Measurements from ENCODE around the gene RPL9.
"Not testable (repeated sequence)": the region's sequence is repeated elsewhere in the genome, so short reads cannot be mapped to it uniquely, and the experiment has no call there.

The RPL9 gene

DNA sequence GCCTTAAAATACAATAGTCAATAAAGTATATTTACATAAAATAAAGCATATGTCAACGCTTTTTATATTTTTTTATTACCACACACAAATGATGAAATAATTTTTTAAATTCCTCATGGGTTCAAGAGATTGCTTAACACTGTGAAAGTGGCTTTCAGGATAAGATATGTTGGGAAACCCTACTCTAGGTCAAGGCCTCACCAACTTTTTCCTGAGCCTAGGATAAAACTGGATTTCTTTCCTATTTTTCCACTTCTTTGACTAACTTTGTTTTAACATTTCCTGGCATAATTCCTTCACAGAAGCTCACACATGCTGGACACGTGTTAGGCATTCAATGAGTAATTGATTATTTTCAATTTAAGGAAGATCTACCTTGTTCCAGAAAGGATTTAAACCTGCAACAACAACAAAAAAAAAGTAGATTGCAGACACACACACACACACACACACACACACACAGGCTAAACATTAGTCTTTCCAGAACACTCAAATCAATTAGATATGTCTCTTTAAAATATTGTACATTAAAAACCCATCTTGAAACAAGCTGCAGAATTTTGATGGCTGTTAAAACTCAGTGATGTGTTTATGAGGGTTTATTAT lies 42.9 kb downstream of the RPL9 start:
- DNase-seq, result no peak

GRCh38 chr4:39411561-39411960 lies 47.2 kb downstream of the RPL9 start:
- DNase-seq, result not testable (repeated sequence)

DNA sequence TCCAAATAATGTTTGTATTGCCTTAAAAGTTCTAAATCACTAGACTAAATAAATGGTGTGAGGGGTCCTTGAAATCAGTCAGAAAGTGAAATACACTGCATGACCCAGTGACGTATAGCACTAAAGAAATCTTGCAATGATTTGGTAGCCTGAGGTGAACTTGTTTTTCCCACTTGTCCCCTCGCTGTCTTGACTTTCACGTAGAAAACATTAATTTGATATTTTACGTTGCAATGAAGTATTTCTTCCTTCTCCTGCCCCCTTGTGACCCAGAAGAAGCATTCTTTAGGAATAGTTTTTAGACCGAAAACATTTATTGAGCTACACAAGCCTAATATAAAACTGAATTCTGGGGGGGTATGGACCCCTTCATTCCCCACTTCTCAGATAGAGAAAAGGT lies 48.3 kb downstream of the RPL9 start:
- no peak for DNase-seq

GRCh38 chr4:39407584-39407885 lies 51.2 kb downstream of the RPL9 start:
- DNase-seq, result no peak

- DNase-seq, result no peak
Observed at GRCh38 chr4:39406763-39407583, 51.7 kb downstream of the RPL9 start, which contains the start of gene KLB. Gene KLB (plus strand): TSS chr4:39406930. CDS start chr4:39406950, 20 bp downstream.
